22Rv1 (cell line): ENCODE measurements around the gene SPRYD7.

Source experiments
- H3K27ac ChIP-seq: fragments of 450-650 bp; 2 replicates; pipeline ENCODE4 v1.5.1; 2017
- CTCF ChIP-seq: fragments of 450-650 bp; IDR thresholded peaks from 2 replicates; pipeline ENCODE4 v1.5.1; 2017; ENCODE audit warnings: mild to moderate bottlenecking
- ZFX ChIP-seq: fragments of 450-650 bp; IDR thresholded peaks from 2 replicates; pipeline ENCODE4 v1.6.1; 2017; ENCODE audit warnings: antibody characterized with exemption, borderline replicate concordance

SPRYD7 gene

GRCh38 chr13:49939321-49939720 is 3.2 kb upstream of the SPRYD7 start:
- no peak for TF ChIP-seq CTCF
- no peak for TF ChIP-seq ZFX

DNA sequence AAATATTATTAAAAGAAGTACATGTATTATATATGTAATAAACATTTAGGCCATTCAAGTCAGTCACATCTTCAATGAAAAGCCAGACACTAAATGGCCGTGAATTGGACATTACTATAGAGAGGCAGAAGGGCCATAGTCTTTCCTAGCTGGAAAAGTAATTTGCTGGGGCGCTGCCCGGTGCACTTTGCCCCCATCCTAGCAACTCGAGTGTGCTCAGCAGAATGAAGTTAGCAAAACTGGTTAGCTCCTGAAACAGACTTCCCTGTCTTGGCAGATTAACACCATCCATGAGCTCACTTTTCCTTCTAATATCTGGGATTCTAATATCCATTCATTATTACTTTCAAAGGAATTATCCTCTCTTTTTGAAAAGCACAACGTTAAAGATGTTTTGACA is 2.8 kb upstream of the SPRYD7 start:
- peak overlapping the region; percentile 22; the same call in 1 of the 2 replicates for H3K27ac ChIP-seq
- TF ChIP-seq ZFX (no peak), CTCF (no peak)

More at GRCh38 chr13:49939321-49939720, 3.2 kb upstream of the SPRYD7 start:
- H3K27ac ChIP-seq = peak overlapping the region; percentile 22; the same call in 1 of the 2 replicates

DNA sequence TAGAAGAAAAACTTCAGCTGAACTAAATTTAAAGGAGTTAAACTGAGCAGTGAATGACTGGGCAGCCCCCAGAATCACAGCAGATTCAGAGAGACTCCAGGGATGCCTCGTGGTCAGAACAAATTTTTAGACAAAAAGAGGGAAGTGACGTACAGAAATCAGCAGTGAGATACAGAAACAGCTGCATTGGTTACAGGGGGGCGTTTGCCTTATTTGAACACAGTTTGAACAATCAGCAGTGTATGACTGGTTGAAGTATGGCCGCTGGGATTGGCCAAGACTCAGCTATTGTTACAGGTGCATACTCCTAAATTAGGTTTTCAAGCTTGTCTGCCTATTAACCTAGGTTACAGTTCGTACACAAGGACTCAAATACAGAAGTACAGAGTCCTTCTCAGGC is 2.2 kb upstream of the SPRYD7 start:
- peak overlapping the region; percentile 22; the same call in 1 of the 2 replicates for H3K27ac ChIP-seq
- no peak for TF ChIP-seq CTCF
- no peak for TF ChIP-seq ZFX

DNA sequence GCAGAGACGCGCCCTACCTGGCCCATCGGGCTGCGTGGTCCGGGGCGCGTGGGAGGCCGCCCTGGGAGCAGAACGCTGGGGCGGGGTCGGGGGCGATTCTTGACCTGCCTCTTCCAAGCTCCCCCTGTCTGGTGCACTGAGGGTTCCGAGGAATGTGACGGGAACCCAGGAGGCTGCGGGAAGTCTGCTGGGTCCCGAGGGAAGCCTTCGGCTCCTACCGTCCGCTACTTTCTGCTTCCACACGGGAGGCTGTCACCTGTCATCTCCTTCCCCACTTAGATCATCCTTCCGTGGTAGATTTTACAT is 781 bp upstream of the SPRYD7 start:
- no peak for TF ChIP-seq CTCF
- peak overlapping the region; percentile 70 for H3K27ac ChIP-seq

GRCh38 chr13:49935171-49936074 is 717 bp downstream of the SPRYD7 start:
- TF ChIP-seq CTCF (no peak), ZFX (no peak)

GRCh38 chr13:49933511-49933910 is 2.6 kb downstream of the SPRYD7 start:
- no peak for TF ChIP-seq CTCF
- TF ChIP-seq ZFX = no peak
- H3K27ac ChIP-seq = no peak overlapping the region

More at GRCh38 chr13:49935171-49936074, 717 bp downstream of the SPRYD7 start:
- H3K27ac ChIP-seq = peak overlapping the region; percentile 70

DNA sequence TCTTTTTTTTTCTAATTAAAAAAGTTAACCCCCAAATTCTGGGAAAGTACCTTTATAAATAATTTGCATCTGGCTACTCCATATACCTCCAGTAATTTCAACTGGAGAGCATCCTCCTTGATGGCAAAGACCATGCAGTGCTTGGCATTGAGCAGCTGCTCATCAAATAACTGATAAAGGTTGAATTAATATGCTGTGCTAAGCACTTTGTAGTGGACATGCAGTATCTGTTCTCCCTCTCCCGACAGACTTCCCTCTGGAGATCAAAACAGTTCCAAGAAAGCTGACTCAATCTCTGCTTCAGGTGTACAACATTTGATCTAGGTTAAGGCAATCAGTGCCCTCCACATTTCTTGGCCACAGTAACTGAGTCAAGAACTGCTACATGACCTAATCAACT is 3.3 kb downstream of the SPRYD7 start:
- no peak for TF ChIP-seq CTCF
- TF ChIP-seq ZFX = no peak
- H3K27ac ChIP-seq = no peak overlapping the region
